ENCODE results near the gene CTDNEP1.

Gene CTDNEP1

GRCh38 chr17:7260151-7260550 is 8.6 kb upstream of the CTDNEP1 start:
- Histone ChIP-seq H3K27me3 (replicated peaks; ENCODE audit: control insufficient read depth, insufficient read depth, low read length) (peaks cover 2% of the 10 kb centered on the region; the same call in 1 of the 2 replicates), H3K4me3 (replicated peaks; ENCODE audit: low read depth, low read length) (no peak overlapping the region), H3K36me3 (ENCODE audit: control insufficient read depth, insufficient read depth, low read length) (peaks cover 14% of the 10 kb centered on the region)
- no peak for TF ChIP-seq CTCF (IDR thresholded peaks at IDR 0.05; ENCODE audit: insufficient read depth, low read length, poor library complexity, severe bottlenecking)
- no peak for DNase-seq (ENCODE audit: extremely low read depth, insufficient read length)

GRCh38 chr17:7259555-7259889 is 8.0 kb upstream of the CTDNEP1 start:
- Histone ChIP-seq H3K36me3 (ENCODE audit: control insufficient read depth, insufficient read depth, low read length) (peaks cover 18% of the 10 kb centered on the region), H3K27me3 (replicated peaks; ENCODE audit: control insufficient read depth, insufficient read depth, low read length) (peaks cover 2% of the 10 kb centered on the region; the same call in 1 of the 2 replicates), H3K4me3 (replicated peaks; ENCODE audit: low read depth, low read length) (no peak overlapping the region)
- no peak for TF ChIP-seq CTCF (IDR thresholded peaks at IDR 0.05; ENCODE audit: insufficient read depth, low read length, poor library complexity, severe bottlenecking)
- no peak for DNase-seq (ENCODE audit: extremely low read depth, insufficient read length)

DNA sequence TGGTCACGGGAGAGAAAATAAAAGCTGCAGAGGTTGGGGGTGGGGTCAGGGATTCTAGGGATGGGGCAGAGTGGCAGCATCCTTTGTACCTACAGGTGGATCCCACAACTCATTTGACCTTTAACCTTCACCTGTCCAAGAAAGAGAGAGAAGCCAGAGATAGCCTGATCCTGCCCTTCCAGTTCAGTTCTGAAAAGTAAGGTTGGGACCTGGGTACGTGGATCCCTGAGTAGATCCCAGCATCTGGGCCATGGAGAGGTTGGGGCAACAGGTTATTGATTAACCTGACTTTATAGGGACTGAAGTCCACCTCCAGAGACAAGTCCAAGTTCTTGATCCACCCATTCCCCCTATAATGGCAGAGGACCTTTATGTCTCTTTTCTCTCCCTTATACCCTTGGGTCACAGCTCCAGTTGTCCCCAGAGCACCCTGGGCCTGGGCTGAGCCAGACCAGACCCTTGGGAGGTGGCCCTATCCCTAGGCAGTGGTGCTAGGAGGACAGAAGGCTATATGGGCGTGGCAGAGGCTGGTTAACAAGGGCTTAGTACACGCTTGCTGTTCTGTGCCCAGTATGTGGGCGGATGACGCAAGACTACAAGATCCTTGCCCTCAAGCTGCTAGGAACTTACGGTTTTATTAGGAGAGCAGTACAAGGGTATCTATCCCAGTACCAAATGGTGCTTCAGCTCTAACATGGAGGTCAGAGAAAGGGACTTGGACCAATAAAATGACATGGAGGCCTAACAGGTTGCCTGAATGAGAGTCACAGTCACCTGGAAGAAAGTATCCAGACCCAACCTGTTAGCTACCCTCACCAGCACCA is 7.4 kb upstream of the CTDNEP1 start:
- no peak for DNase-seq (ENCODE audit: extremely low read depth, insufficient read length)
- TF ChIP-seq CTCF (IDR thresholded peaks at IDR 0.05; ENCODE audit: insufficient read depth, low read length, poor library complexity, severe bottlenecking), result no peak
- Histone ChIP-seq H3K36me3 (ENCODE audit: control insufficient read depth, insufficient read depth, low read length) (peaks cover 20% of the 10 kb centered on the region), H3K4me3 (replicated peaks; ENCODE audit: low read depth, low read length) (no peak overlapping the region), H3K27me3 (replicated peaks; ENCODE audit: control insufficient read depth, insufficient read depth, low read length) (peaks cover 2% of the 10 kb centered on the region; the same call in 1 of the 2 replicates)

DNA sequence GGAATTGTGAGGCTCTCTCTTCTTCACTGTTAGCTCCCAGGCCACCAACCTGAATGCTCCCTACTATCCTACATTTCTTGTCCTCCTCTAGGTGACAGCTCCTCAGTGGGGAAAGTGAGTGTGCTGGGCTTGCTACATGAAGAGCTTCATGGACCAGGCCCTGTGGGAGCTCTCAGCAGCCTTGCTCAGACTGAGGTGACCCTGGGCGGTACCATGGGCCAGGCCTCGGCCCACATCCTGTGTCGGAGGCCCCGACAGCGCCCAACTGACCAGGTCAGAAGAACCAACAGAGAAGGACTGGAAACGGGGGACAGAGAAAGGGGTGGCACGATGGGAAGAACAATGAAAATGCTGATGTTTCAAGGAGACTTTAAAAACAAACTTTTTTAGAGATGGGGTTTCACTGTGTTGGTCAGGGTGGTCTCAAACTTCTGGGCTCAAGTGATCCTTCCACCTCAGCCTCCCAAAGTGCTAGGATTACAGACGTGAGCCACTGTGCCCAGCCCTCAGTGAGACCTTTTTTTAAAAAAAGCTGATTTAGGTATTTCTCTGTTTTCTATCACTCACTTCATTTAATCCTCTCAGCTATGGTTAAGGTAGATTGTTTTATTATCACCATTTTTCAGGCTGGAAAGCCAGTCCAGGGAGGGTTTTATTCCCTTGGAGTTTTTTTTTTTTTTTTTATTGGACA is 5.4 kb upstream of the CTDNEP1 start:
- H3K27me3 ChIP-seq (replicated peaks; ENCODE audit: control insufficient read depth, insufficient read depth, low read length), result no peaks in the 10 kb centered on the region
- TF ChIP-seq CTCF (IDR thresholded peaks at IDR 0.05; ENCODE audit: insufficient read depth, low read length, poor library complexity, severe bottlenecking), result no peak
- H3K4me3 ChIP-seq (replicated peaks; ENCODE audit: low read depth, low read length), result no peak overlapping the region
- no peak for DNase-seq (ENCODE audit: extremely low read depth, insufficient read length)
- H3K36me3 ChIP-seq (ENCODE audit: control insufficient read depth, insufficient read depth, low read length), result peaks cover 20% of the 10 kb centered on the region

DNA sequence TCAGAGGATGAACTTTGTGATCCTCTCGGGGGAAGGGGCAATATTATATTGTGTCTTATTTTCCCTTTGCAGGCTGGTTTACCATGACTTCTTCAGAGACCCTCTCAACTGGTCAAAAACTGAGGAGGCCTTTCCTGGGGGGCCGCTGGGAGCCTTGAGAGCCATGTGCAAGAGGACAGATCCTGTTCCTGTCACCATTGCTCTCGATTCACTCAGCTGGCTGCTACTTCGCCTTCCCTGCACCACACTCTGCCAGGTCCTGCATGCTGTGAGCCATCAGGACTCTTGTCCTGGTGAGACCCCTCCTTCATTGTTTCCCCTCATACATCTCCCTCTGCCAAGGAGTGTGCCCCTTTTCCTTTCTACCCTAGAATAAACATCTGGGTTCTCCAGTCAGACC is 3.0 kb upstream of the CTDNEP1 start:
- no peak for DNase-seq (ENCODE audit: extremely low read depth, insufficient read length)
- no peak for TF ChIP-seq CTCF (IDR thresholded peaks at IDR 0.05; ENCODE audit: insufficient read depth, low read length, poor library complexity, severe bottlenecking)
- no peak overlapping the region for H3K4me3 ChIP-seq (replicated peaks; ENCODE audit: low read depth, low read length)
- no peaks in the 10 kb centered on the region for H3K27me3 ChIP-seq (replicated peaks; ENCODE audit: control insufficient read depth, insufficient read depth, low read length)
- H3K36me3 ChIP-seq (ENCODE audit: control insufficient read depth, insufficient read depth, low read length), result peaks cover 18% of the 10 kb centered on the region

All from GM06990 (cell line).